ENCODE results near the gene SLC66A1. TPM values are rescaled to one million over a fixed set of nuclear protein-coding genes. Genes with fewer than 3 reads are reported as not detected.
"Not testable (repeated sequence)": the region's sequence is repeated elsewhere in the genome, so short reads cannot be mapped to it uniquely, and the experiment has no call there.

SLC66A1 gene
- total RNA-seq, 1 experiment from 2014 or later: 49.6 TPM

DNA sequence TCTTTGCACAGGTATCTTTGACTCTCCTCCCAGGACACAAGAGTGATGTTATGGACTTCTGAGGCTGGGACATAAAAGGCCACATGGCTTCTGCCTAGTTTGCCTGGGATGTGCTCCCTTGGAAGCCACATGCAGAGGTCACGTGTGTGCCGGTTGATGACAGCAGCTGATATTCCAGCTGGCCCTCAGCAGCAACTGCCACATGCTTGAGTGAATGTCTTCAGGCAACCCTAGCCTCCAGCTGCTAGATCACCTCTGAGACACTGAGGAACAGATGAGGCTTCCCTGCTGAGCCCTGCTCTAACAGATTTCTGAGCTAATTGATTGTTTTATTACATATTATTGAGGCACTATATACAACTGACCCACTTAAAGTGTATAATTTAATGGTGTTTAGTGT, 11.9 kb upstream of the SLC66A1 start:
- in situ Hi-C loops (cut with HindIII; ENCODE audit: low sequenced_read_pairs): no loop called here

DNA sequence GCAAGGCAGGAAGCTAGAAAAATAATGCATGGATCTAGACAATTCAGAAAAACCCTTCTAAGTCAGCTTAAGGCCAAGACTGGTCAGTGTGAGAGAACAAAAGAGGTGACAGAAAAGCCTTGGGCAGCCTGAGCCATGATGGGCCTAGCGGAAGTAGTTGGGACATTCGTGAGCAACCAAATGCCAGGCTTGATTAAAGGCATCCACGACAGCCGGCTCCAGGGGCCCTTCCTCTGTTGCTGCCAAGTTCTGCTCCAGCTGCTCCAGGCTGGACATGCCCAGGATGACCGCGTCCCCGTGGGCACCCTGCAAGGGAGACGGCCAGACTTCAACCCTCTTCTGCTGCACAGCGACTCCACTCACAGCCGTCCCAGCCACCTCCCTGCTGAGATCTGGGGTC, 8.0 kb upstream of the SLC66A1 start:
- DNase-seq (ENCODE audit: low spot score); in situ Hi-C loops (cut with HindIII; ENCODE audit: low sequenced_read_pairs): not testable (repeated sequence)

More for the DNA sequence above, 11.9 kb upstream of the SLC66A1 start:
- DNase-seq (ENCODE audit: low spot score): no peak

DNA sequence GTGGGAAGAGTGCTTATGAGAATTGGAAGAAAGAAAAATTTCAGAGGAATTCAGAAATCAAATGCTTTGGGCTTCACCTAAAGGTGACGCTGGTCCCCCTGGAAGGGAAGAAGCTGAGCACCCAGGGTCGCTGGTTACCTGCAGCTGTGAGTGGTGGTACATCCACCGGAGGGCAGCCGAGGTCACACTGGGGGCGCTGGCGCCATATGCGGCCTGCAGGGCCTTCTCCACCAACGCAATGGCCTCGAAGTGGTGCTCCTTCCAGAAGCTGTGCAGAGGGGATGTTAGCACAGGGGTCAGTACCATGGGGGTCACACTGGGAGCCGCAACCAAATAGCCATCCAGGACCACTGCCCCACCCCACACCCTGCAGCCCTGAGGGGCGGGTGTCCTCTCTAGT, 6.2 kb upstream of the SLC66A1 start:
- no peak for DNase-seq (ENCODE audit: low spot score)
- in situ Hi-C loops (cut with HindIII; ENCODE audit: low sequenced_read_pairs): no loop called here

DNA sequence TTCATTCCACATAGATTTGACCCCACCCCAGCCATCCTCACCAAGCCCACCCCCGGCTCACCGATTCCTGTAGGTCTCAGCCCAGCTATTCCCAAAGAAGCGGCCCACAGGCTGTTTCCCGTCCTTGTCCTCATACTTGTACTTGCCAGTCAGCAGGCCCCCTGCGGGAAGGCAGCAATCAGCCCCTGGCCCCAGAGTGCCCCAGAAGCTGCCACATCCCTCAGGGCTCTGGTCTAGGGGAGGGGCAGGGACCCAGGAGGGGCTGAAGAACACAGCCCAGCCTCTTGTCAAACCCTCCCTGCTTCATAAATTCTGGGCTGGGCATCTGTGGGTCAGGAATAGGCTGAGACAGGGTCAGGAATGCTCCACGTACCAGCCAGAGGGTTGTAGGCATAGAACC, 5.2 kb upstream of the SLC66A1 start:
- in situ Hi-C loops (cut with HindIII; ENCODE audit: low sequenced_read_pairs): no loop called here
- no peak for DNase-seq (ENCODE audit: low spot score)

DNA sequence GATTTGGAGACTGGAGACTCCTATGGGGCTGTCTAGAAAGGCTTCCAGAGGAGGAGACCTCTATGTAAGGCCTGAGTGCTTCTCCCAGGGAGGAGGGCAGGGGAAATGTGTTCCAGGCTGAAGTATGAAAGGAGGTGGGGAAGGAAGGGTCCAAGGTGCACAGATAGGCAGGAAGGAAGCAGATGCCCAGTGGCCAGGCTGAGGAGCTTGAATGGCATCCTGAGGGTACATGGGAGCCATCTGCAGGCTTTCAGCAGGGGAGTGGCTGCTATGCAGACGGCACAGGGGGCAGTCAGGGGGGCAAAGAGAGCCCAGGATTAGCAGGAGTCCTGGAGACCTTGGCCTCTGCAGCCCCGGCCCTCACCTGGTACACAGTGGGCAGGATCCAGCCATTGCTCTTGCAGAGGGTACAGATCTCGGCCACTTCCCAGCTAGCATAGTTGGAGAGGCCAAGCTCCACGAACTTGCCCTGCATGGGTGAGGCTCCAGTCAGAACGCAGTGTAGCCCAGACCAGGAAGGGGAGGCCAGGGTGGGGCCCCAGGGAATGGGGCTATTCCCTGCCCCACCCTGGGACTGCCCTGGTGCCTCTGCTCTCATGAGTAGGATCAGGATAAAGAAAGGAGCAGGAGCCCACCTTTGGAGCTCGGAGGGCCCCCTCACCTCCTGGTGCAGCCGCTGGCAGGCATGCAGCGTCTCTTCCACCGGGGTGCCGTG, 4.2 kb upstream of the SLC66A1 start:
- DNase-seq (ENCODE audit: low spot score): no peak
- in situ Hi-C loops (cut with HindIII; ENCODE audit: low sequenced_read_pairs): no loop called here

DNA sequence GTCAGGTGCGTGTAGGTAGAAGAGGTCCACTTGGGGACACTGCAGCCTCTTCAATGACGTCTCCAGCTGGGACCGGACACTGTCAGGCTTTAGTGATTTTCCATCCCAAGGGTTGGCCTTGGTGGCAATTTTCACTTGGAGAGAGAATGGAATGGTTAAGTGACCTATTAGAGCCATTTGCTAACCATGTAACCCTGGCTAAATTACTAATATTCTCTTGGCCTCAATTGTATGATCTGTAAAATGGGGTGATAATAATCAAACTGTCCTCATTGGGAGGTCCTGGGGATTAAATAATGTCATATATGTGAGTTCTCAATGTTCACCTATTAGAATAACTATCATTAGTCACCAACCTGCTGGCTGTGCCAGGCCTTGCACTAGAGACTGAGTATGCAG, 3.6 kb upstream of the SLC66A1 start:
- no peak for DNase-seq (ENCODE audit: low spot score)
- in situ Hi-C loops (cut with HindIII; ENCODE audit: low sequenced_read_pairs): no loop called here

DNA sequence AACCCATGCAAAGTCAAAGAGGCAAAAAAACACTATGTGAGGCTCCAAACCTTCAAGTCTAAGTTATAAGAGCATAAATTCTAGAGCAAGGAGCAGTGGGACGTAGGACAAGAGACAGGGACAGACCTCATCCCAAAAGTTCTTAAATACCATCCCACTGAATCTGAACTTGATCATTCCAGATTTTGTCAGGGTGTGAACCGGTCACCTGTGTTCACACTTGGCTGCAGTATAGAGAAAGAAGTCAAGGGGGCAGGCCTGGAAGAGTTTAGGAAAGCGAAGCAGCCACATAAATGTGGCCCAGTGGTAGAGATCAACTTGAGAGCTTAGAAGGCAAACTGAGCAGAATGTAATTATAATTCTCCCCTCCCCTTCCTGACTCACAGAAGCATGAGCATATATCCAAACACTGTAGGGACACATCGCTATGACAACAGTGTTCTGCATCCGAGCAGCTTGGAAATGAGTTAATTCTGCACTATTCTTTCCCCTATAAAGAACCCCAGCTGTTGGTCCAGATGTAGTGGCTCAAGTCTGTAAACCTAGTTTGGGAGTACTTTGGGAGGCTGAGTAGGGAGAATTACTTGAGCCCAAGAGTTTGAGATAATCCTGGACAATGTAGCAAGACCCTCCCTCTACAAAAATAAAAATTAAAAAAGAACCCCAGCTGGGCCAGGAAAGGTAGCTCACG, 2.9 kb upstream of the SLC66A1 start:
- in situ Hi-C loops (cut with HindIII; ENCODE audit: low sequenced_read_pairs): no loop called here
- no peak for DNase-seq (ENCODE audit: low spot score)

DNA sequence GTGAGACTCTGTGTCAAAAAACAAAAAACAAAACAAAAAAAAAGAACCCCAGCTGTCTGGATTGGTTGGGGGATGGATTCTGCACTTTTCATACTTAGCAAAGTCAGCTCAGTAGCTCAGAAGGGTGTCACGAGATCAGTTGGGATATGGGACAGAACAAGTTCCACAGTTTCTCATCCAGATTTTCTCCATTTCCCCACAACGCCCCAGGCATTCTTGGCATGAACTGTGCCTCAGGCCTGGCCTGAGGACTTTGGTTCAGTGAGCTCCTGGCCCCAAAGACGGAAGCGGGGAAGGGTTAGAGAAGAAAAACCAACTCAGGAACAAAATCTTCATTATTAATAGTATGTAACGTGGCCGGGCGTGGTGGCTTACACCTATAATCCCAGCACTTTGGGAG, 2.1 kb upstream of the SLC66A1 start:
- no peak for DNase-seq (ENCODE audit: low spot score)

DNA sequence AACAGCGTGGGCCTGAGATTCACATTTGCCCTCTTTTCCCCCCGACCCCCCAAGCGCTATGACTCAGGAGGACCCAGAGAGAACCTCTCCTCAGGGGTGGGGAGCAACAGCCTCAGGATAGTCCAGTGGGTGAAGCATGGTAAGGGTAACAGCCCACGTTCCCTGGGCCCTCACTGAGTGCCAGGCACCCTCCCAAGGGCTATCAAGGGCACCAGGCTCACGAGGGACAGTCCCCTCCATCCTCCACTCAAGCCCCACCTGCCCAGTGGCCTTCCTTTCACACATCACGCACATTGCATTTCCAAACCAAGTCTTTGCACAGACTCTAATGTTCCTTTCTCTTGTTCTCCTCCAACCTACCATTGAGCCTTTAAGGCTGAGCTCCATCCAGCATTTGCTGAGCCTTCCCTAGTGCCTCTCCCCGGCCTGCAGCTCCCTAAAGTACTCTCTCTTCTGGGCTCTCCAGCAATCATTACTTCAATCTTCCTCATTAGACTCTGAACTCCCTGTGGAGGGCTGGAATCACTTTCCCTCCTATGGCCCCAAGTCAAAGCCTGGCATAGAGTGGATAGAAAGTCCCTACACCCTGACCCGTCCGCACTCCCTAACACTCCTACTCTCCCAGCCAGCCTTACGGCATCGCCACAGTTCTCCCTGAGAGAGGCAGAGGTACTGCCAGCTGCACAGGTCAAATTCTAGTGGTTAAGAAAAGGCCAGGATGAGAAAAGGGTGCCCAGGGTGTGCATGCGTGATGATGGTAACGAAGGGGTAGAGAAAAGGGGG, 1.2 kb upstream of the SLC66A1 start:
- in situ Hi-C loops (cut with HindIII; ENCODE audit: low sequenced_read_pairs): no loop called here
- peak; percentile 41 for DNase-seq (ENCODE audit: low spot score)

More for the DNA sequence above, 2.1 kb upstream of the SLC66A1 start:
- in situ Hi-C loops (cut with HindIII; ENCODE audit: low sequenced_read_pairs): no loop called here

DNA sequence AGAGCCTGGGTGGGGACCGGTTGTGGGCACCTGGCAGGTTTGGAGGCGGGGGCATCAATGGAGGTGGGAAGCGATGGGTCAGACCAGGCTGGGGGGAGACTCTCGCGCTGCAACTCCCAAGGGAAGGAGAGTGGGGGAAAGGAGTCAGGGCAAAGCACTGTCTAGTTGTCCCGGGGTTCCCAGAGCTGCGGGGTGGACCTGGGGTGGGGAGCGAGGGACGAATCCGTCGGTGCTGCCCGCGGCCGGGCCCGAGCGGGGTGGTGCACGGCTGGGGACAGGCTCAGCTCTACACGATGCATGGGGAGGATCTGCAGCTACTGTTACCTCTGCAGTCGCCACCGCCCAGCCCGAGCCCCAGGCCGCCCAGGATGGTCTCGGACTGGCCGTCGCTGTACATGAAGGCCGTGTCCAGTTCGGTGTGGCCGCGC, 609 bp upstream of the SLC66A1 start:
- no peak for DNase-seq (ENCODE audit: low spot score)
- in situ Hi-C loops (cut with HindIII; ENCODE audit: low sequenced_read_pairs): no loop called here

DNA sequence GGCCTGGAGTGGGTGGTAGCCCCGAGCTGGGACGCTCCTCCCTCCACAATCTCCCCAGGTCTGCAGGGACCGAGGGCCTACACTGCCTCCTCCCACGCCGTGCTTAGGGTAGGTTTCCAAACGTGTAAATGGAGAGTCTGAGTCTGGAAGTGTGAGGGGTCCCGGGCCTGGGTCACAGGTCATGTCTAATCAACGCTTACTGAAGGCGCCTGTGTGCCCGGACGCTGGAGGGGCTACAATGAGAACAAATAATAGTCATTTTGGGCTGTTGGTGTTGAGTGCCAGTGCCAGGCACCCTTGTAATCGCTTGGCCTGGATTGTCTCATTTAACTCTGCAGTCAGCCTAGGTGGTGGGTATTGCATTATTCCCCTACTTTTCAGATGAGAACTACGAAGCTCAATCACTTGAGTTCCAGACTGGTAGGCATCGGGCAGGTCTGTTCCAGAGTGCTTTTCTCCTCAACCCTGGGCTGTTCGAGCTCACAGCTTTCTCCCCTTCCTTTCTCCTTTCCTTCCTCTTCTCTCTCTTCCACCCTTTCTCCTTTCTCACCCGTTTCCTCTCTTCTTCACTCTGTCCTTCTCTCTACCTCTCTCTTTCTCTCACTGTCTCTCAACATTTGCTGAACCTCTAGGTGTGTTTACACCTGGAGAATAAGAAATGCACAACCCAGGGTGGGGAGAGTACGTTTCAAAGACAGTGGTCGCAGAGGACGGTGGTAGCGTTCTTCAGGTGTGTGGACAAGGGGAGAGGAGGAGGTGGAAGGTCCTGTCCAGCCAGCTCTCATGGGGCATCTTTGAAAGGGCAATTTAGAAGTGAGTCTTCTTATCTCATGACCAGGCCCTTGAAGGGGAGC, 883 bp downstream of the SLC66A1 start:
- DNase-seq (ENCODE audit: low spot score): peak; percentile 39
- in situ Hi-C loops (cut with HindIII; ENCODE audit: low sequenced_read_pairs): no loop called here

DNA sequence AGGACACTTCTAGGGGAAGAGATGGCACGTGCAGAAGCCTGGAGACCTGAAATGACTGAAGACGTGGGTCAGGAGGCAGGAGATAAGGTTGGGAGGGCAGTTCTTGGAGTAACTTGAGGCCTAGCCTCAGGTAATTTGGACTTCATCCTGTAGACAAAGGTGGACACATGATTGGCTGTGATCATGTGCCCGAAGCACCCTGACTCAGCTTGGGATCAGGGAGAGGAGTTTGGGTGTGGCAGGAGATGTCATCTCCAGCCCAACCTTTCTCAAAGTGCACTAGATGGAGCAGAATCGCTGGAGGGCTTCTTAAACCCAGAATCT, 1.5 kb downstream of the SLC66A1 start:
- no peak for DNase-seq (ENCODE audit: low spot score)
- in situ Hi-C loops (cut with HindIII; ENCODE audit: low sequenced_read_pairs): no loop called here

DNA sequence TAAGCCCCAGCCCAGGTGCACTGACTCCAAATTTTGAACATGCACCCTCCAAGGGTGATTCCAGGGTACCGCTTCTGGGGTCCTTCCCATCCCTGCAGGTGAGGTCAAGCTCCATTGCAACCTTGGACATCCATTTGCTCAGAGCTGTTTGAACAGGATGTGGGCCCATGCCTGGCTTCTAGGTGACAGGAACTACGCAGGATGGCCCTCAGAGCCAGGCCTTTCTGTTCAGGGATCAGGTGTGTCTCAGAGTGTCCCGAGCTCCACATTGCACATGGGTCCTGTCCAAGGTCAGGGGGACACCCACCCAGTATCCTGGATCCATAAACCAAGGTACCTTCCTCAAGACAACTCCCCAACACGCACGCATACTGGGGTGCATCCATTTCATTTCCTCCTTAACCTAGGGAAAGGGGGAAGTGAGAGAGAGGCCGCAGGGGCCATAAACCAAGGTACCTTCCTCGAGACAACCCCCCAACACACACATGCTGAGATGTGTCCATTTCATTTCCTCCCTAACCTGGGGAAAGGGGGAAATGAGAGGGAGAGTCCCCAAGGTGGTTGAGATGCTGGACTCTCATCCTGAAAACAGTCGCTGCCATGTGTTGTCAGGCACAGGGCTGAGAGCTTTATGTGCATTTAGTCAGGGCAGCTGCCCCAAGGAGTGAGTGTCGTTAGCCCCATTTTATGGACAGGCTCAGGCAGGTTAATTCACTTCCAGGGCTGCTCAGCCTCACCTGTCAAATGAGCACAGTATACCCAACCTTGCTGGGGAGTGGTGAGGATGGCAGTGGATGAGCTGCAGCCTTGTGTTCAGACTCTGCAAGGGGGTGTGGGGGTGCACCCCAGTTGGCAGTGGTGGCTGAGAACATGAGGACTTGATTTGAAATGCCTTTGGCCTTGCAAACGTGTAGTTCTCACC, 2.1 kb downstream of the SLC66A1 start:
- no peak for DNase-seq (ENCODE audit: low spot score)
- in situ Hi-C loops (cut with HindIII; ENCODE audit: low sequenced_read_pairs): no loop called here

DNA sequence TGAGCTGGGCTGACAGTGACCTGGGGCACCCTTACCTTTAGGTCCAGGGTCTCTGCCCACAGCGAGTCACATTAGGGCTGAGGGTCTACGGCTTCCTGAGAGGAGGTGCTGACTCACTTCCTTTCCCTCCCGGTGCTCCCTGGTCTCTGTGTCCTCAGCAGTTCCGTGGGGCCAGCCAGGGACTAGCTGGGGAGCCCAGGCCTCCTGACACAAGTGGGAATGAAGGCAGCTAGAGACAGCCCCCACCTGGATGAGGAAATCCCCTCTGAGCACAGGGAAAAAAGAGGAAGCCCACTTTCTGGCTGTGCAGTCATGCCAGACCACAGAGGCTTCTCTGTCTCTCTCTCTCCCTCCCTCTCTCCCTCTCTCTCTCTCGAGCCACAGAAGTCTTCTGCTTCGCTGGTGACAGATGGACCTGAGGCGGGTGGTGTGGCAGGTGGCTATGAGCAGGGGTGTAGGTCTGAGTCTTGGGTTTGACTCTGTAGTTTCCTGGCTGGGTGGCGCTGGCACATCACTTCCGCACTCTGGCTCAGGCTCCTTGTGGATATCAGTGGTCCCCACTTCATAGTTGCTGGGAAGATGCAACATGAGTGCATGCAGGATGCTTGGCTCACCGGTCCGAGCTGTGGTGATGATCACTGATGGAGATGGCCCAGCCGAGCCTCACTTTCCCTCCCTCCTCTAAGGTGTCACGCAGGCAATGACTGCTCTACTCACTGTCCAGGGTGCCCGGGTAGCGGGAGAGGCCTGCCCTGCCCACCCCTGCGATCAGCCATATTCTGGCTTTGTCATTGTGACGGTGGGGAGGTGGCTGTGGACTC, 3.5 kb downstream of the SLC66A1 start:
- DNase-seq (ENCODE audit: low spot score): peak; percentile 89
- in situ Hi-C loops (cut with HindIII; ENCODE audit: low sequenced_read_pairs): no loop called here

DNA sequence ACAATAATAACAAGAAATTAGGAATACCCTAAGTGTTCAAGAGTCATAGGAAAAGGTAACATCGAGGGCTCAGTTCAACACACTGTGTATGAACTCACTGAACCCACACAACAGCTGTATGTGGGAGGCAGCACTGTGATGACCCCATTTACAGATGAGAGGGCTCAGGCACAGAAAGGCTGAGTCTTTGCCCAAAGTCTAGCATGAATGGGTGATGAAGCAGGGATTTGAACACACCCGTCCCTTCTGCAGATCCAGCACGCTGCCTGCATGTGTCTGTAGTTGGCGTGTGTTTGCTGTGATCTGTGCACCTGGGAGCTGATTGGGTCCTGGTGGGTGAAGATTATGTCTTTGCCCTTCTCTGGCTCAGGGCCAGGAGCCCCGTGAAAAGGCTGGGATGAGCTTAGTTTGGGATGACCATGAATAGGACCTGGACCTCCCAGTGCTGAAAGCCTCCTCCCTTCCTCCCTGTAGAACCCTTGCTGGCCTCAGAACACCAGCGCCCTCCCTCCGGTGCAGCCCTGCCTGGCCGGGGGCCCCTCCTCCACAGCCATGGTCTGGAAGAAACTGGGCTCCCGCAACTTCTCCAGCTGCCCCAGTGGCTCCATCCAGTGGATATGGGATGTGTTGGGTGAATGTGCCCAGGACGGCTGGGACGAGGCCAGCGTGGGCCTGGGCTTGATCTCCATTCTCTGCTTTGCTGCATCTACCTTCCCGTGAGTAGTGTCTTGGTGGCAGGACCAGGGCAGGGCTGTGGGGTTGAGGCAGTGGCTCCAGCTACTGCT, 5.2 kb downstream of the SLC66A1 start:
- peak; percentile 15 for DNase-seq (ENCODE audit: low spot score)
- in situ Hi-C loops (cut with HindIII; ENCODE audit: low sequenced_read_pairs): no loop called here

DNA sequence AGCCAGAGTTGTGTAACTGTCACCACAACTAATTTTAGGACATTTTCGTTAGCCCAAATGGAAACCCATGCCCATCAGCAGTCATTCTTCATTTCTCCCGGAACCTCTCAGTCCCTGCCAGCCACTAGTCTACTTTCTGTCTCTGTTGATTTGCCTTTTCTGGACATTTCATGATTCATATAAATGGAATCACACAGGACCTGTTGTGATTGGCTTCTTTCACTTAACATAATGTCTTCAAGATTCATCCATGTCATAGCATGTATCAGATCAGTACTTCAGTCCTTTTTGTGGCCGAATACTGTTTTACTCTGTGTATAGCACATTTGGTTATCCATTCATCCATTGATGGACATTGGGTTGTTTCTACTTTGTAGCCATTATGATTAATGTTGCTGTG, 7.1 kb downstream of the SLC66A1 start:
- no peak for DNase-seq (ENCODE audit: low spot score)
- in situ Hi-C loops (cut with HindIII; ENCODE audit: low sequenced_read_pairs): no loop called here

DNA sequence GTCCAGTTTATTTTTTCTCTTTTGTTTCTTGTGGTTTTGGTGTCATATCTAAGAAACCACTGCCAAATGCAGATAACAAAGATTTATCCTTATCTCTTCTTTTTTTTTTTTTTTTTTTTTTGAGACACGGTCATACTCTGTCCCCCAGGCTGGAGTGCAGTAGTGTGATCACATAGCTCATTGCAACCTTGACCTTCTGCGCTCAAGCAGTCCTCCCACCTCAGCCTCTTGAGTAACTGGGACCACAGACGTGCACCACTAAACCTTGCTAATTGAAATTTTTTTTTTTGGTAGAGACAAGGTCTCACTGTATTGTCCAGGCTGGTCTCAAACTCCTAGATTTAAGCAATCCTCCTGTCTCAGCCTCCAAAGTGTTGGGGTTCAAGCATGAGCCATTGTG, 8.9 kb downstream of the SLC66A1 start:
- no peak for DNase-seq (ENCODE audit: low spot score)
- in situ Hi-C loops (cut with HindIII; ENCODE audit: low sequenced_read_pairs): no loop called here
